GM19351 (cell line): ENCODE data around the gene SYNPR.

Source experiments
- ATAC-seq: cut with Tn5 transposase; IDR thresholded peaks from one replicate; pipeline ENCODE4 v1.9.1; 2021; ENCODE audit warnings: mild to moderate bottlenecking, moderate library complexity; ENCODE audit not compliant: unreplicated experiment

SYNPR gene

DNA sequence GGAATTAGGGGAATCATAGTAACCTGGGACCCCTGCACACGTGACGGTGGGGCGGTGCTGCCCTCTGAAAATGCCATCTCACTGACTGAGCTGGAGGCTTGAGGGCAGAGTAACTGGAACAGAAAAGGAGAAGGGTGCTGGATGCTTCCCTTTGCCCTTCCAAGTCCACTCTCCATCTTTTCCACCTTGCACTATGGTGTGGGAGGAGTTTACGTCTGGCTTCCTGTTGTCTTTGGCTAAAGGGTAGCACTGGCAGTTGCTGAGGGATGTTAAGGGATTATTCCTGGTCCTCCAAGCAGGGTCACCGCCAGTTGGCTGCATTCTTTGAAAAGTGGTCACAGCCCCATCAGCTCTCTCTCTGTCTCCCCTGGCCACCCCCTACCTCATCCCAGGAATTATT, 245.0 kb downstream of the SYNPR start:
- no peak for ATAC-seq

DNA sequence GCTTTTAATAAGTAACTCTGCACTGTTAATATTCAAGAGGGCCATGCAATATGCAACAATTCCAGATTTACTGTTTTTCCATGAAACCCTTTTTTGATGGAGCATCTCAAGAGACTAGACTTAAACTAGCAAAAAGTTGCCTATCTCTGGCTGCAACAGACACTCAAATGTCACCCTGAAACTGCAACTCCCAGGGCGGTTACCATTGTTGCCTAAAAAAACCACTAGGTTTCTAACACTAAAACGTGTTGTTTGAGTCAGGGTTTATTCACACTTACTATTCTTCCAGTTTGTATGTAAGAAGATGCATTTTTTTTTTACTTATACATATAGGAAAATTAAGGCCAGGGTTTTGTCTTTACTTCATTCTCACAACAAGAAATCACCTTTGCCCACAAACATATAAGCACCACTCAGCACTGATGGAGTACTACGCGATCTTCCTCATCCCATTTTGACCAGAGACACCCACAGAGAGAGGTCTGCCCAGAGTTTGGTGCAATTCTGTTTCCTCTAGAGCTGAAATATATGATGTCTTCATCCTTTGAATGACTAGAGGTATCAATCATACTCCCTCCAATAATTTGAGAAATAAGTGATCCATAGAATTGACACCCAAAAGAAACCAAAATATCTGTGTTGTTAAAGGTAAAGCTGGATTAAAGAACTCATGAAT, 250.4 kb downstream of the SYNPR start:
- ATAC-seq, result peak; percentile 85

DNA sequence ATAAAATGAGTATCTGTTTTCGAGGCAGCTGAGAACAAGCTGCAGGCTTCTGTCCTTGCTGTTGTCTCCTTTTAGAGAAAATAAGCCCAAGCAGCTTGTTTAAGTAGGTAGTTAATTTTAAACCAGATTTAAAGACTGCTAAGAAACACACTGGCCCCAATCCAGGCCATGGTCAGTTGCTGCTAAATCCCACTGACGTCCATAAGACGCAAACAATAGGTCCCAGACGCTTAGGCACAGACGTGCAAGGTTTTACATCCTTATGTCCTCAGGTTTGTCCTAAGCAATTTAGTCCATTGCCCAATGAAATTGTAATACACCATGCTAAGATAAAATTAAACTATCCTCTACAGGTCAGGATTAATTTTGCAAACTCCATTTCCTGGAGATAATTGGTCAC, 254.4 kb downstream of the SYNPR start:
- ATAC-seq, result no peak

DNA sequence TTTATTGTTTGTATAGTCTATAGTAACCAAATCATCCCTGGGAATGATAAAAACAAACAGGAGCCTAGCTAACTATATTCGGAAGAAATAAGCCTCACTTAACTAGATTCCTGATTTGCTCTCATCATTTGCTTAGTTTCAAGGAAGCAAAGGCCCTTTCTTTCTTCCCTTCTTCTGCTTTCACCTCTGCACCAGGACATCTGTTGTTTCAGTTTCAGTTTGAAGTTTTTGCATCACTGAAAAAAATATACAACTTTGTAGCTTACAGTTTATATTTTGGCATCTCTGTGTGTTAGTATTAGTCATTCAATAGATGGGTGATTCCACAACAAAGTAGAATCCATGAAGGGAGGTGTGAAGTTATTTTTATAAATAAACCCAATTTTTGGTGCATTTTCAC, 260.8 kb downstream of the SYNPR start:
- ATAC-seq, result peak; percentile 62

DNA sequence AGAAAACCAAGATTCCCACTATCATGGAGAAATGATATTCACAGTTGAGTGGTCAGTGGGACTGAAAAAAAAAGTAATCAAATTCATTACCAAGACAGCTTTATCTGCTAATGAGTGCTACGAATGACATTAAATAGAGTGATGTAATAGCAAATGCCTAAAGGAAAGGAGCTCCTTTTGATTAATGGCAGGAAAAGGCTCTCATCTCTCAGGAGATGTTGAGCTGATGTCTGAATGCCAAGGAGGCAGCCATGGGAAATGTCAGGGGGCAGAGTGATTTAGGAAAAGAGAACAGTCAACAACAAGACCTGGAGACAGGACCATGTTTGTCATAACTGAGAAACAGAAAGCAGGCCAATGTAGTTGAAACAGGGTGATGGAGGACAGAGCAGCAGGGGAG, 277.7 kb downstream of the SYNPR start:
- no peak for ATAC-seq

DNA sequence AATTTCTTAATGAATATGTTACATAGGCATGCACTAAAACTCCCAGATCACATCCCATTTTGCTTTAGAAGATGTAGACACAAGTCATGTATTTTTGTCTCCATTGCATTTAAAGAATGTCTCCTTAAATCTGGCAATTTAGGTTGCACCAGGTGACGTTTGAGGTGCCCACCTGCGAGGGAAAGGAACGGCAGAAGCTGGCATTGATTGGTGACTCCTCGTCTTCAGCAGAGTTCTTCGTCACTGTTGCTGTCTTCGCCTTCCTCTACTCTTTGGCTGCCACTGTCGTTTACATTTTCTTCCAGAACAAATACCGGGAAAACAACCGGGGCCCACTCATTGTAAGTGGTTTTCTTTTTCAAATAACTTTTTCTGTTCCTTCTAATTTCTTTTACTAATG, 278.3 kb downstream of the SYNPR start:
- no peak for ATAC-seq

DNA sequence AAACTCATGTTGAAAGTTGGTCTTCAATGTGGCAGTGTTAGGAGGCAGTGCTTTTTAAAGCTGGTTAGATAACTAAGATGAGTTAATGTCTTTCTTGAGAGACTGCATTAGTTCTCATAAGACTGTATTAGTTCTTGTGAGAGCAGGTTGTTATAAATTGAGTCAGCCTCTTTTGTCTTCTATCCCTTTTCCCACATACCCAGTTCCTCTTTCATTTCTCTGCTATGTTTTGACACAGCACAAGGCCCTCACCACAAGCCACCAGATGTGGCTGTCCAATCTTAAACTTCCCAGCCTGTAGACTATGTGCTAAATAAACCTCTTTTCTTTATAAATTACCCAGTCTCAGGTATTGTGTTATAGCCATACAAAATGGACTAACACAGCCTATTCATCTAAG, 279.8 kb downstream of the SYNPR start:
- peak; percentile 94 for ATAC-seq

DNA sequence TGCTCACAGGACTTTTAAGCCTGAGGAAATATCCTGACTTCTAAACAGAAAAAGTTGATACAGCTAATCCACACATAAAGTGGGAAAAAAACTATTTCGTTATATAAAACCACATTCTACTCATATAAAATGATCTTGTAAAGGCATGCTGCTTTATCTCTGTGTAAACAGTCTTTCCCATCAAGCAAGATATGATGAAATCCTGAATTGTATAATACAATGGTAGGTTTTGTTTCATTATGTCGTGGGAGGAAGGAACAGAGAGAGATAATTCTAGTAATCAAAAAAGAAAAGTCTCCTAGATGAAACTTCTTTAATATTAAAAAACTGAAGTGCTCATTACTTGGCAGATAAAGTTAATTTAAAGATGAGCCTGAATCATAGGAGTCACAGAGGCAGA, 281.8 kb downstream of the SYNPR start:
- ATAC-seq, result no peak

DNA sequence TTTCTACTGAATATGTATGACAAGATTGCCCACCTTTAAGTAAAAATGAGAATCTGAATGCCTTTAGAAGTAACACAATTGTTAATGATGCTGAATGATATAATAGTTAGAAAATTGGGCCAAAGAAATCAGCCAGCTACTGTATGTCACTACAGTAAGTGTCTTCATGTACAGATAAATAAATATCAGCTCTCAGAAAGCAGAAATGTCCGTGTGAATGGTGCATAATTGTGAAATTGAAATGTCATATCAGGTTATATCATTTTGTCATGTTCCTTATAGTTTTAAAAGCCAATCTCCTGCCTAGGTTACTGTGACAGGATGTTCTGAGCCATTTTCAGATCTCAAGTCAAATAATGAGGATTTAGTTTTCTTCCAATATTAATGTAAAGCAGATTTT, 283.8 kb downstream of the SYNPR start:
- no peak for ATAC-seq

DNA sequence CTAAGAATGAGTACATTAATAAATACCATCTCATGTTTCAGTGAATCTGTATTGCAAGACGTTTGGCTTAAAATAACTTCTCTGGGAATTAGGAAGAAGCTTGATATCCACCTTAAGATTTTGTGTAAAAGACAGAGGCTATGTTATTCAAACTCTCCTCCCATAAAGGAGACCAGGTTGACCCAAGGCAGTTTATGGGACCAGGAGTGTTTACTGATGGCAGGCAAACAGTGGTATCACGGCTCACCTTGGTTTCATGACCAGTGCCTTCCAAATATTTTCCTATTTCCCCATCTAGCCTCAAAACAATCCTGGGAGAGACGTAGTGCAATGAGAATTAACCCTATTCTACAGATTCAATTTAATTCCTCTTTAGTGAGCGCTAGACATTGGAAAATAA, 284.2 kb downstream of the SYNPR start:
- ATAC-seq, result no peak

DNA sequence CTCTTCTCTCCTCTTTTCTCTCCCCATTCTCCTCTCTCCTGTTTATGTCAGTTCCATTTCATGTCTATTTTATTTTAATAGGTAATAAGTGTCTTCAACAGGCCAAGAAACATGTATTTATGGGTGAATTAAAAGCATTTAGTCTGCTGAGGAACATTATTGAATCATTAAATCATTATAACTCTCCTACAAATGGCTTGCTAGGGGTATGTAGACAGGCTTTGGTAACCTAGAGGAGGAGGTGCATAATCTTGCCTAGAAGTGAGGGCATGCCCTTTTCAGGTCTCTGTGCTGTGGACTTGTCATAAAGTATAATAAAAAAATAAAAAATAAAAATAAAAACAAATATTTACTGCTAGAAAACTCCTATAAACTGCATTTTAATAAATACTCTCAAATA, 285.5 kb downstream of the SYNPR start:
- ATAC-seq, result no peak

DNA sequence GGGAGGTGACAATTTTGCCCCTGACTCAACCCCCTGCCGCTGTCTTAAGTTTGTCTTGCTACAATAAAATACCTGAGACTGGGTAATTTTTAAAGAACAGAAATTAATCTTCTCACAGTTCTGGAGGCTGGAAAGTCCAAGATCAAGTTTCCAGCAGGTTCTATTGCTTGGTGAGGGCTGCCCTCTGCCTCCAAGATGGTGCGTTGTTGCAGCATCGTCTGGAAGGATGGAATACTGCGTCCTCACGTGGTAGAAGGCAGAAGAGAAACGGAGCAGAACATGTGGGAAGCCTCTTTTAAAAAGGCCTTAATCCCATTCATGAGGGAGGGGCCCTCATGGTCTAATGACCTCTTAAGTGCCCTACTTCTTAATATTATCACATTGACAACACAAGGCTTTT, 287.1 kb downstream of the SYNPR start:
- ATAC-seq, result no peak

DNA sequence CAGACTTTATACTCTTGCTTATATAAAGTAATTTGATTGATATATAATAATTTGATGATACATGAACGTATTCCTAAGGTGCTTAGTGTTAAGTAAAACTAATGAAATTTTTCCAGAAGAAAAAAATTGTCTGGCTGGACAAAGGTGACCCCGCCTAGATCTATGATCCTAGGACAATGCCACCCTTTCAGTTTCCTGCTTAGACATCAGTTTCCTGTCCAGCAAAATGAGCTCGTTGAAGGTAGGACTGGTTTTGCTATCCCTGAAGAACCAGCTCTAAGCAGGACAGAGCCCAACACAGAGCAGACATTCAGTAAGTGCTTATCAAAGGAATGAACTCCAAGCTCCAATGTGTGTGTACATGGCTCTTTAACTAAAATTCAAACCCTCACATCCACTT, 293.6 kb downstream of the SYNPR start:
- ATAC-seq, result no peak

DNA sequence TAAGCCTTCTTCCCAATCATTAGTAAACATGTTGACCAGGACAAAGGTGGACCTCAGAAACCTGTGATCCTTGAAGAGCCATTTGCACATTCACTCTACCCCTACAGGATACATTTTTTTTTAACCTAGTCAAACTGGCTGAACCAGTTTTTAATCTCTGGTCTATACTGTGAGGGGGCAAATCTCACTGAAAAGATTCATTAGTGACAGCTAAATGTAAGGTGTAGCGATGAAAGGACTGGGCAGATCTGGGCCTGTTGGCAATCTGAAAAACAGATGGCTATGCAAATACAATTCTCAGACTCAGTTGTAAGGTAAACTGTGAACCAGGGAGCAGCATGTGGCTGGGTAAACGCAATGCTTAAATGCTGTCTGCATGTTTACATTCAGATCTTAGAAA, 298.7 kb downstream of the SYNPR start:
- no peak for ATAC-seq

DNA sequence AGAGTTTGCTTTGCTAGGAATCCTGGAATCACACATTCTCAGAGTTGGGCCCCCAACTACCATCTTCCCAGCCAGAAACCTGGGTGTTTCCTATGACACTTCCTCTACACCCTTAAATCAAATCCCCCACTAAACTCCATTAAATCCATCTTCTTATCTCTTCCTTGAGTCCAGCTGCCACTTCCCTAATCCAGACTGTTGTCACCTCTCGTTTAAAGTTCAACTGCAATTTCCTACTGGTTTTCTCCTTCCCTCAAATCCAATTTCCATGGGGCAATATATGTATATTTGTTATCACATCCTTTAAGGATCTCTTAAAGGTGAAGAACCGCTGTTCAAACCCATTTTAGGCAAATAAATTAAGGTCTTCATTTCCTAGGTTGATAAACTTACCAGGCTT, 300.8 kb downstream of the SYNPR start:
- ATAC-seq, result no peak

DNA sequence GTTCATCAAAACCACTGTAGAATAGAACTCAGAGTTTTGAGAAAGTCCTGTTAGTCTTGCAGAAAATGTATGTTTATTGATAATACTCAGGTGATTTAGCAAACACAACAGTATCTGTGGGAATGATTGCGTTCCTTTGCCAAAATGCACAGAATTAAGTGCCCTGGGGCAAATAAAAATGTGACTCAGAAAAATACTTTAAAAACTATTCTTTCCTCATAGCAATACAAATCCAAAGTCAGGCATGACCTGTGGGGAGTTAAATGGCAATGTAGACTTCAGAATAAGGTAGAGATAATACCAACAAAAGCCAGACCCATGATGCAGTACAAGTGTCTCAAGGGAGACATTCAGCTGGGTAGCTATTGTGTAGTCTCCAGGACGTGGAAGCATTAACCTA, 302.0 kb downstream of the SYNPR start:
- no peak for ATAC-seq

DNA sequence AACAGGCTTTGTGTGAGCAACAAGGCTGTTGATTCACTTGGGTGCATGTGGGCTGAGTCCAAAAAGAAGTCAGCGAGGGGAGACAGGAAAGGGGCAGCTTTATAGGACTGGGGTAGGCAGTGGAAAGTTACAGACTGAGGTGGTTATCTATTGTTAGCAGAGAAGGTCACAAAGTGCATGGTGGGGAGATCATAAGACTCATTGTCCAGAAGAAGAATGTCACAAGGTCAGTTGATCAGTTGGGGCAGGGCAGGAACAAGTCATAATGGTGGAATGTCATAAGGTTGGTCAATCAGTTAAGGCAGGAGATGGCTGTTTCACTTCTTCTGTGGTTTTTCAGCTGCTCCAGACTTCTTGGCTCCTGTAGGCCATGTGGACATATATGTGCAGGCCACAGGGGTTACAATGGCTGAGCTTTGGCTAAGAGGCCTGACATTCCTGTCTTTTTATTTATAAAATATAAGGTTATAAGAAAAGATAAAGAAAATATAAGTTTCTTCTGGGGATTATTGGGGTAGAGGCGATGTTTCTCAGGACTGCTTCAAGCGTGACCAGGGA, 304.9 kb downstream of the SYNPR start:
- no peak for ATAC-seq

DNA sequence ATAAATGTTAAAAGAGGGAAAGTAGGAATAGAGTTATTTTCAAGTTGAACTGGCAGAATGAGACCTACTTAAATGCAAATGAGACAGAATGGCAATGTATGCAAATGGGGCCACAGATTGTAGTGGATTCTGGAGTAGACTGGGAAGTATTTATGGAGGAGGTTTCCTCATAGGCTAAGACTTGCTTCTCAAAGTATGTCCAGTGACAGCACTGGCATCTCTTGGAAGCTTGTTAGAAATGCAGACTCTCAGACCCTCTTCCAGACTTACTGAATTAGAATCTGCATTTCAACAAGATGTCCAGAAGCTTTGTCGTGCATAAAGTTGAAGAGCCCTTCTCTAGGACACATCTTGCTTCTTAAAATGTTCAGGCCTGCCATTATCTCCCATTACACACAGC, 306.6 kb downstream of the SYNPR start:
- no peak for ATAC-seq

DNA sequence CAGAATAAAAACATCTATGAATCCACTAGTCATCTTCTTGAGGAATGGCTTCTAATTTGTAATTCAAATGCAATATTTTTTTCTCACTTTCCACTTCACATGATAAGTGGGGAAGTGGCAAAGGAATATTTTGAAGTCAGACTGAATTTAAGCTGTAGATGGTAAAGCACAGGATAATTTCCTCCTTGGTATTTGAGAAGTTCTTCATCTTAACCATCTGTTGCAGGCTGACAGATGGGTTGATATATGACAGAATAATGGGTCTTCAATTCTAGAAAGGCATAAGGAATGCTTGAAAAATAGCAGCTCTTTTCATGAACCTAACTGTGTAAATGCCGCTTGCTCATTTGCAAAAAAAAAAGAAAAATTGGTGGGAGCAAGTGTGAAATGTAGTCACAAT, 307.8 kb downstream of the SYNPR start:
- no peak for ATAC-seq

DNA sequence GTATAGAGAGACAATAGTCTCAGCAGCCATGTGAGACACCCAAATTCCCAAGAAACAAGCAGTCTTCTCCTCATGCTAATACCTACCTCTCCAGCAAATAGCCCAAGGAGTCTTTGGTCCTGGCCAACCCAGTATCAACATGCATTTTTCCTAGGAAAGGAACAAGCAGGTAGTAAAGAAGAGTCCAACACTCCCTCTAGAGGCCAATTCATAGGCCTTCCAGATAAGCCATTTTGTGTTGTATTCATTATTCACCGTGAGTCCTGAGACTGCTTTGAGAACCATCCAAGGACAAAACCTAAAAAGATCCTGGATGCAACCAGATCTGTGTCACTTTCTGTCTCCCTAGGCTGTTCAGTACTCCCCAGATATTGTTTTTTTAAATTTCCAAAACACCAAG, 310.8 kb downstream of the SYNPR start:
- ATAC-seq, result no peak

DNA sequence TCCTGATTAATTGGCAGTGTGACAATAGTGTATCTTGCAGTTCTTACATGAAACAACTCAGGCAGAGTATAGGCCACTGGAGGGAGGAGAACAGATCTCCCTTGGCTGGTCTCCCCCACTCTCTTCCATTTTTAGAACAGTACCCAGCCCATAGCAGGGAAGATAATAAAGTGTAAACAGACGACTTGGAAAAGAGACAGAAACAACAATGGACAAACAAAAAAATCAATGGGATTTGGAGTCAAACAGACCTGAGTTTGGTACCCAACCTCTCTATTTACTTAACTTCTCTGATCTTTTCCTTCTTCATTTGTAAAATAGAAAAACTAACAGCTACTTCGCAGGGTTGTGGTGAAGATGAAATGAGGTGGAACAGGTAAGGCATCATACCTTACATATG, 315.7 kb downstream of the SYNPR start:
- no peak for ATAC-seq

DNA sequence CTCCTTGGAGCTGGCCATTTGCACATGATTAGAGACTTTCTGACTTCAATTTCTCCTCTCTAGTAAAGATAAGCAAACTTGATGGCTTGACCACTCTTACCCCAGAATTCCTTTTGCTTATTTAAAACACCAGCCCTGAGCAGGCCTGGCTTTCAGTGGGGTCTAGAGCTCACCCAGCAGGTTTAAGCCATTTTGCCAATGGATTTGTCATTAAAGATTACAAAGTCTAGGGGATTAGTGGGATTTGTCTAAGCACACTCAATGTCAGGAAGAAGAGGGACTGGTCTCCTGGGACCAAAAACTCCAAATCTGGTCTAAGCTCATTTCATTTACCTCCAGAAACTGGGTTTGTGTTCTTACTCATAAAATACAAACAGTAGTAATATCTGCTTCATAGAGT, 317.1 kb downstream of the SYNPR start:
- ATAC-seq, result no peak

DNA sequence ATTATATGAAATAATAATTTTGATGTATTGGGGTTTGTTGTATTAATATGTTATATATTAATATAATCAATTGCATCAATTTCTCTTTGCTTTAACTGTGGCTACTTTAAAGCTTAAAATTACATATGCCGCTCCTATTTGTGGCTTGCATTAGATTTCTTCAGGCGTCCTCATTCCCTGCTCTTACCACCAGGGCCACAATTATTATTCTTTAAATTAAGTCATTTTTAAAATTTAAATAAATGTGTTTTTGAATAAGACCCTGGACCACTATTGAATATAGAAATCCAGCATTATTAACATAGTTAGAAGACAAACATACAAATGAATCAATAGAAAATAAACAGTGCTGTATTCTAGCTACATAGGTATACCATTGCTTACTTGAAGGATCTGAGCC, 318.9 kb downstream of the SYNPR start:
- ATAC-seq, result no peak
